NCI-H187 treated with DMSO at 0.1 percent for 48 hours (cell line): ENCODE measurements around the gene SLC2A13.
"Not testable (repeated sequence)": the region's sequence is repeated elsewhere in the genome, so short reads cannot be mapped to it uniquely, and the experiment has no call there.

Experiments
- DNase-seq: peaks from one replicate; lab custom pipeline; 2025; lab: John Stamatoyannopoulos, UW

SLC2A13 gene

GRCh38 chr12:39812456-39812855 is 293.4 kb downstream of the SLC2A13 start:
- not testable (repeated sequence) for DNase-seq

GRCh38 chr12:39807043-39807442 is 298.8 kb downstream of the SLC2A13 start:
- DNase-seq, result no peak

GRCh38 chr12:39805651-39806050 is 300.2 kb downstream of the SLC2A13 start:
- DNase-seq, result no peak

GRCh38 chr12:39804898-39805297 is 301.0 kb downstream of the SLC2A13 start:
- DNase-seq, result no peak

- no peak for DNase-seq
These were observed 301.4 kb downstream of the SLC2A13 start for GRCh38 chr12:39804479-39804878.

- DNase-seq, result no peak
These were observed 302.7 kb downstream of the SLC2A13 start for GRCh38 chr12:39803151-39803550.

GRCh38 chr12:39798977-39799376 is 306.9 kb downstream of the SLC2A13 start:
- DNase-seq, result no peak

- DNase-seq, result no peak
These were observed 307.5 kb downstream of the SLC2A13 start for GRCh38 chr12:39798429-39798828.

- DNase-seq, result no peak
These were observed 310.4 kb downstream of the SLC2A13 start for GRCh38 chr12:39795481-39795880.

- no peak for DNase-seq
These were observed 312.9 kb downstream of the SLC2A13 start for GRCh38 chr12:39792938-39793337.

GRCh38 chr12:39788239-39788638 is 317.6 kb downstream of the SLC2A13 start:
- DNase-seq, result no peak

GRCh38 chr12:39785814-39786213 is 320.1 kb downstream of the SLC2A13 start:
- DNase-seq, result not testable (repeated sequence)

- DNase-seq, result no peak
These were observed 323.8 kb downstream of the SLC2A13 start for GRCh38 chr12:39782026-39782545.

GRCh38 chr12:39780913-39781446 is 324.9 kb downstream of the SLC2A13 start:
- no peak for DNase-seq

- no peak for DNase-seq
These were observed 325.4 kb downstream of the SLC2A13 start for GRCh38 chr12:39780411-39780912.

- no peak for DNase-seq
These were observed 326.0 kb downstream of the SLC2A13 start for GRCh38 chr12:39779768-39780340.

- no peak for DNase-seq
These were observed 328.4 kb downstream of the SLC2A13 start for GRCh38 chr12:39777465-39777864.

- DNase-seq, result no peak
These were observed 332.6 kb downstream of the SLC2A13 start for GRCh38 chr12:39773266-39773665.

GRCh38 chr12:39772821-39773259 is 333.0 kb downstream of the SLC2A13 start:
- DNase-seq, result no peak

GRCh38 chr12:39771456-39771855 is 334.4 kb downstream of the SLC2A13 start:
- DNase-seq, result no peak

- DNase-seq, result no peak
These were observed 340.8 kb downstream of the SLC2A13 start for GRCh38 chr12:39764944-39765560.

GRCh38 chr12:39763890-39764169 is 342.1 kb downstream of the SLC2A13 start:
- no peak for DNase-seq

GRCh38 chr12:39763071-39763889 is 342.6 kb downstream of the SLC2A13 start:
- DNase-seq, result no peak
